Measurements from ENCODE around the gene DCHS2. TPM values are rescaled to one million over a fixed set of nuclear protein-coding genes. Genes with fewer than 3 reads are reported as not detected.

The DCHS2 gene
- total RNA-seq, 1 donor from 2014 or later, result 5.3 TPM

GRCh38 chr4:154399259-154399974, 92.2 kb downstream of the DCHS2 start:
- DNase-seq (ENCODE audit: low read depth in 2 of 2), result peak; percentile 8 to 34

DNA sequence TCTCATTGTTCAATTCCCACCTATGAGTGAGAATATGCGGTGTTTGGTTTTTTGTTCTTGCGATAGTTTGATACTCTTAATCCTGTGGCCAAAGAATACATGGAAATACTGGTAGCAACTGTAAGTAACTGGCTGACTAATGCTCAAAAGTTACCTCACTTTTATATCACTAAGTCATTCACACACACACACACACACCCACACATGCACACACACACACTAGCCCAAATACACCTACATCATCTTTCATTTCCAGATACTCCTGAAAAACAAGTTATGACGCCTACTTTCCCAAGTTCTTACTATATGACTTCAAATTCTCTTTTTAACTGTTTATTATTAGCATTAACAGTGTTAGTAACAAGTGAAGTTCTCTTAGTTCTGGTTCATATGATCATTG, 101.3 kb downstream of the DCHS2 start:
- no peak for DNase-seq (ENCODE audit: low read depth in 2 of 2)

DNA sequence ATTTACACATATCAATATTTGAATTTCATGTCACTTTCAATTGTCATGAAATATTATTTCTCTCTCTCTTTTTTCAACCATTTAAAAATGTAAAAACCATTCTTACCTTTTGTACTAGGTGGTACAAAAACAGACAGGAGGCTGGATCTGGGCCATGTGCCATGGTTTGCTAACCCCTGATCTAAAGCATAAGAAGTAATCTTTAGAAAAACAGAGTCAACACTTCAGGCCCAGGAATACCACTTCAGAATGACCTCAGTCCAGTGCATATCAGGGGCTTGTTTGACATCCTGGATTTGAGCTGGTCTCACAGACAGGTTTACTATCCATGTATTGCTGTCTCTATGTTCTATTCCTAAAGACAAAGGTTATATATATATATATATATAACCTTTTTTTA, 102.5 kb downstream of the DCHS2 start:
- DNase-seq (ENCODE audit: low read depth in 2 of 2), result no peak

DNA sequence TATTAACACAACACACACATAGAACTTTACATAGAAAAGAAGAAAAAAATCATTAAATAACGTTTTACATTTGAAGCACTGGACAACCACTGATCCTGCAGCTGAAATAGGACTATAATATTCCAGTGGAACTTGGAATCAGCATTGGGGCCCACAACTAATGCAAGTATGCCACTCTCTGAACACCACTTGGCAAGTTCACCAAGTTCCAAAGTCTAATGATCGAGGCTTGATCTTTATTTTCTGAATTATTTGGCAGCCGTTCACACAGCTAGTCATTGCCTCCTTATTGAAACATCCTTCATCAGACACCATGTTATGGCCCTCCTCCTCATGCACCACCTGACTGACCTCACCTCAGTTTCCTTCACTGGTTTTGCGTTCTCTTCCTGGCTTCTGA, 107.6 kb downstream of the DCHS2 start:
- DNase-seq (ENCODE audit: low read depth in 2 of 2), result no peak

GRCh38 chr4:154376486-154376885, 115.1 kb downstream of the DCHS2 start:
- DNase-seq (ENCODE audit: low read depth in 2 of 2), result no peak

DNA sequence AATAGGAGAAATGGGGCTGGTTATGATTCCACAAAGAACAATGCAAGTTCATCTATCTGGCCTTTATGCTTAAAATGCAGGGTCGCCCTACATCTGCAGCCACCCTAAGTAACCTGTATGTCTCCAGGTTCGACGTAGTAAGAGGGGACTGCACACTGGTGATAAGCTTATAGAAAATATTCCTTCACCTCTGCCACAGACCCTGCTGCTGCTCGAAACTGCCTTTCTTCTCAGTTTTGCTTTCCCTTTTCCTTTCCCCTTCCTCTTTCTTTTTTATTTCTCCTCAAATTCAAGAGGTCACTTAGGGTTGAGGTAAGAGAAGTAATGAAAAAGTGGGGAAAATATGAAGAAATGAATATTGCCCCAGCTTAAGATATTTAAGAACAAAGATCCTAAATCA, 123.5 kb downstream of the DCHS2 start:
- DNase-seq (ENCODE audit: low read depth in 2 of 2), result no peak

DNA sequence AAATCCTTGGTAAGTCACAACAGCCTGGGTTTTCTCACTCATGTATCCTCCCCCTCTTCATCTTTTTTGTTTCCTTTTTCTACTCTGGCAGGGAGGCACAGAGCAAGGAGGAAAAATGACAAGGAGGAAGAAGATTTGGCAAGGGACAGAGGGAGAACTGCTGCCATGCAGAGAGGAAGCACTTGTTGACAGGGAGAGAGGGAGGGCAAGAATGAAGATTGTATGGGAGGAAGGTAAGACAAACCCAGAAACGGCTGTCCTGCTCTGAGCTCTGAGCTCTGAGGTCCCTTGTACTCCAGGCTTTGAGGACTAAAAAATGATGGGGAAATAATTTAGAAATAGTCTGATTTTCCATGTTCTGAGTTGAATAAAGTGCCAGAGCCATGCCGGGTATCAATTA, 123.9 kb downstream of the DCHS2 start:
- DNase-seq (ENCODE audit: low read depth in 2 of 2), result no peak

GRCh38 chr4:154366956-154367355, 124.6 kb downstream of the DCHS2 start:
- DNase-seq (ENCODE audit: low read depth in 2 of 2), result no peak

GRCh38 chr4:154364066-154364845, 127.3 kb downstream of the DCHS2 start:
- DNase-seq (ENCODE audit: low read depth in 2 of 2), result peak; percentile 5 to 24

DNA sequence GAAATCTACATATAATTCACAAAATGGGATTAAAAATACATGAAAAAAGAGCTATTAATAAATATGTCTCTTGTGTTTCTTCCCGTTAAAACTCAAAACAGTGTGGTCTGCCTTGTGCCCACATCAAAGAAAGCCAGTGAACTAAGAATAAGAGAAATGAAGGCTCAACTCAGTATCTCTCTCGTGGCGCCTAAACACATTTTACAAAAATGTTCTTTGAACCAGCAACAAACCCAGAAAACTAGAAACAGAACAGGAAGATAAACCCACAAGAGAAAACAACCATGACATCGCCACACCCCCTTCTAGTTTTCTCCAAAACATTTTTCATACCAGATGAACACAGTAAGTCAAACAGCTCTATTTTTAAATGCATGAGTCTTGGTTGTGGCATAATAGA, 130.1 kb downstream of the DCHS2 start:
- no peak for DNase-seq (ENCODE audit: low read depth in 2 of 2)

DNA sequence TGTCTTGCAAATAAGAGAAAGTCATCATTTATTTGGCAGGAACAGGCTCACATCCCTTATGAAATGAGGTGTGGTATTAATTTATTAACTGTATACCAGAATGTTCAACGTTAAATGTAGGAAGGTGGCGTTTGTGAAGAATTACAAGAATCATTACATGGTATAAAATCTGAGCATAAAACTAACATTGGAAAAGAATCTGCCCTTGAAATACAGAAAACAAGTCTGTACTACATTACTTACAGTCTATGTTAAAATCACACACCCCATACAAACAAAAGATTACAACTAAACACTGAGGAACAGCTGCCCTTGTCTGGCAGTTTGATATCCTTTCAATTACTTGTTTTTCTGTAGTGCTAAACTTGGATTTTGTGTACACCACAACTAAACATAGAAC, 131.1 kb downstream of the DCHS2 start:
- no peak for DNase-seq (ENCODE audit: low read depth in 2 of 2)

DNA sequence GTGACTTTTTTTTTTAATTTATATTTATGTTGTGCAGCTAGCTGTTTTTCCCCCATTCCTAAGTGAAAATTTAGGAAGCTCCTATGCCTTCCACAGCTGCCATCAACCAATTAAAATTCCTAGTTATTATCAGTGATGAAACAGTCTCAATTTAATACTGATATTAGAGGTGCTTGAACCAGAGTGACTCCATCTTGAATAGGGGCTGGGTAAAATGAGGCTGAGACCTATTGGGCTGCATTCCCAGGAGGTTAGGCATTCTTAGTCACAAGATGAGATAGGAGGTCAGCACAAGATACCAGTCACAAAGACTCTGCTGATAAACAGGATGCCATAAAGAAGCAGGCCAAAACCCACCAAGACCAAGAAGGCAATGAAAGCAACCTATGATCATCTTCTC, 136.7 kb downstream of the DCHS2 start:
- DNase-seq (ENCODE audit: low read depth in 2 of 2), result no peak

DNA sequence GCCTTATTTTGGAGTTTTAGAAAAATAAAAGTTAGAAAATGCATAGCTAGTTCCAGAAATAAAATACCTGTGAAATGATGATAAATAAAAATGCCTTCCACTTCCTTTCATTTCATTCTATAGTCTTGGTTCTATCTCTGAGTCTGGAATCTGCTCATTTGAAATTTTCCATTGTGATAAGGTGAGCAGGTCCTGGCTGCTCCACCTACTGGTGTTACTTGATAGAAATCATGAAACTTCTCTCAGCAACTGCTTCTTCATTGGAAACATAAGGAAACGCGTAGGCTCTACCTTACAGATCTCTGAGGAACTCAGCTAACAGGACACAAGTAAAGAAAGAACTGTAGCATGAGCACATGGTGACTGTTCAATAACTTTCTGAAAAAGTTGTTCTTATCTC, 141.8 kb downstream of the DCHS2 start:
- no peak for DNase-seq (ENCODE audit: low read depth in 2 of 2)

GRCh38 chr4:154348657-154349056, 142.9 kb downstream of the DCHS2 start:
- DNase-seq (ENCODE audit: low read depth in 2 of 2), result no peak

DNA sequence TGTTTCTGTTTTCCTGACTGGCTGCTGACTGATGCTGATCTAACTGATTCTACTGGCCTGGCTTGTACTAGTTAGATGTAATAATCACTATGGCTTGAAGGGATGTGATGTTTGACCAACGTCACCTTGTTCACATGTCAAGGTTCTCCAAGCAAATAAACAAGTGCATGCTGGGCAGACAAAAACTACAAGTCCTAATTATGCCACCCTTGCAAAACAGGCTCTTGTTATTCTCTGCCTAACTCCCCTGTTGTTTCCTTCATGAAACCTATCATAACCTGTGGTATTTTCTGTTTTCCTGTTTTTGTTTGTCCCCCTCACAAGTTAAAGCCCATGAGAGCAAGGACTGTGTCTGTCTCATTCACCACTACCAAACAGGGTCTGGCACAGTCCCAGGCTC, 146.2 kb downstream of the DCHS2 start:
- DNase-seq (ENCODE audit: low read depth in 2 of 2), result no peak

GRCh38 chr4:154344686-154345085, 146.9 kb downstream of the DCHS2 start:
- DNase-seq (ENCODE audit: low read depth in 2 of 2), result no peak

DNA sequence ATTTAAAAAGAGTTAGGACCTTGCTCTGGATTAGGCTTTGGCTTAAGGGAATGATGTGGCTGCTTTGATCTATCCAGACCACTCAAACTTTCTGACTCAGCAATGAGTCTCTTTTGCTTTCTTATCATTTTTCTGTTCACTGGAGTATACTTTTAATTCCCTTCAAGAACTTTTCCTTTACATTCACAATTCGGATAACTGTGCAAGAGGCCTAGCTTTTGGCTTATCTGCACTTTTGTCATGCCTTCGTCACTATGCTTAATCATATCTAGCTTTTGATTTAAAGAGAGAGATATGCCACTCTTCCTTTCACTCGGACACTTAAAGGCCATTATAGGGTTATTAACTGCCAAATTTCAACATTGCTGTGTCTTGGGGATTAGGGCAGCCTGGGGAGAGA, 147.9 kb downstream of the DCHS2 start:
- DNase-seq (ENCODE audit: low read depth in 2 of 2), result no peak

GRCh38 chr4:154341448-154341847, 150.2 kb downstream of the DCHS2 start:
- no peak for DNase-seq (ENCODE audit: low read depth in 2 of 2)

DNA sequence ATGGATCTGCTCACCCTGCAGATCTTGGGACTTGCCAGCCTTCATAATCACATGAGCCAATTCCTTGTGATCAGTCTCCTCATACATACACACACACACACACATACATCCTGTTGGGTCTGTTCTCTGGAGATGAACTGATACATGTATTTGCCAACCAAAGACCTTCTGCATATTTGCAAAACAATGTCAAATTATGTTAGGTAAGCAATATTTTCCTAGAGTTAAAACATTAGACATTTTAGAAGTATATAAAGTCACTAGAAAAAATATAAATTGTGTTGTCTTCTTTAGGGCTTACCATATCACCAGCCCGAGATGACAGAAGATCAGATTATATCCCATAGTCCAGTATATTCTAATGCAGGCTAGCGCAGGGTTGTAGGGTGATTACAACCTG, 156.0 kb downstream of the DCHS2 start:
- no peak for DNase-seq (ENCODE audit: low read depth in 2 of 2)

- no peak for DNase-seq (ENCODE audit: low read depth in 2 of 2)
These were observed 158.7 kb downstream of the DCHS2 start for GRCh38 chr4:154332681-154333421.

- DNase-seq (ENCODE audit: low read depth in 2 of 2), result no peak
These were observed 161.7 kb downstream of the DCHS2 start for GRCh38 chr4:154329939-154330338.

DNA sequence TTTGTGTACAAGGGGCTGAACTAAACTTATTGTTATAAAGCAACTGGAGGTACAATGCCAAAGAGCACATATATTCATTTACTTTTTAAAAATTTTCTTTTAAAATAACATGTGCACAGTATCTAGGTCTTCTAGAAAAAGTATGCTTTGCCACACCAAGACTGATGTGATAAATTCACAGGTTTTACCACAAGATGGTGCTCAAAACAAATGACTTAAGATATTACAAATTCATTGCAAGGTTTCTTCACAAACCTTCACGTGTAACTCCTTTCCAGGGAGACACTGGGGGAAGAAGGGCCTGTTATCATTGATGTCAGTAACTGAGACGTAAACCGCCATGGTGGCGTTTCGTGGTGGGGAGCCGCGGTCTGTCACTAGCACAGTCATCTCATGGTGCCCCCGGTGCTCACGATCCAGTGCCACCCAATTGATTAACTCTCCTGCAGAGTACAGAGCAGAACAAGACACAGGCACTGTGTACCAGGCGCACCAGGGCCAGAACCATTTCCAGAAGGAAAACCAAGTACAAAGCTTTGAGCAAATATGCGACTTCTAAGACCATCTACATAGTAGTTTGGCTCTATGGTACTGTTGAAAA, 162.2 kb downstream of the DCHS2 start:
- peak; percentile 3 to 12 for DNase-seq (ENCODE audit: low read depth in 2 of 2)

All from dermis microvascular lymphatic vessel endothelial cell (primary cell).